HepG2 (cell line): ENCODE data around the gene TSGA10IP. TPM values are rescaled to one million over a fixed set of nuclear protein-coding genes. Genes with fewer than 3 reads are reported as not detected.

Source experiments
- ESRRA ChIP-seq: sonication (generic); formaldehyde crosslinking; IDR thresholded peaks from 2 replicates; pipeline ENCODE4 v1.5.1; 2020; ENCODE audit warnings: mild to moderate bottlenecking, low read depth, missing genetic modification reagents
- FOXM1 ChIP-seq: sonication (generic); formaldehyde crosslinking; IDR thresholded peaks from 2 replicates; pipeline ENCODE4 v1.5.0; 2020; ENCODE audit warnings: missing genetic modification reagents
- GLI4 ChIP-seq: sonication (generic); formaldehyde crosslinking; IDR thresholded peaks from 2 replicates; pipeline ENCODE4 v1.5.1; 2020; ENCODE audit warnings: missing genetic modification reagents, mild to moderate bottlenecking, moderate library complexity, borderline replicate concordance
- HOXA5 ChIP-seq: sonication (generic); formaldehyde crosslinking; IDR thresholded peaks from 2 replicates; pipeline ENCODE4 v1.4.0; 2020; ENCODE audit warnings: missing genetic modification reagents
- MED1 ChIP-seq: sonication (generic); formaldehyde crosslinking; IDR thresholded peaks from 2 replicates; pipeline ENCODE4 v1.4.0; 2020; ENCODE audit warnings: missing genetic modification reagents
- MIER2 ChIP-seq: IDR thresholded peaks from 2 replicates; pipeline ENCODE4 v1.6.1; 2016; ENCODE audit warnings: missing biosample characterization, missing genetic modification reagents
- MXD1 ChIP-seq: sonication (generic); formaldehyde crosslinking; IDR thresholded peaks from 2 replicates; pipeline ENCODE4 v1.4.0; 2020; ENCODE audit warnings: mild to moderate bottlenecking, missing genetic modification reagents
- PATZ1 ChIP-seq: sonication (generic); formaldehyde crosslinking; IDR thresholded peaks from 2 replicates; pipeline ENCODE4 v1.4.0; 2020; ENCODE audit warnings: missing genetic modification reagents
- PRDM10 ChIP-seq: sonication (generic); formaldehyde crosslinking; IDR thresholded peaks from 2 replicates; pipeline ENCODE4 v1.4.0; 2020; ENCODE audit warnings: low read depth, missing genetic modification reagents
- SAFB2 ChIP-seq: sonication (generic); formaldehyde crosslinking; IDR thresholded peaks from 2 replicates; pipeline ENCODE4 v1.5.1; 2020; ENCODE audit warnings: missing genetic modification reagents, low read depth, mild to moderate bottlenecking, borderline replicate concordance
- SNAPC4 ChIP-seq: sonication (generic); formaldehyde crosslinking; IDR thresholded peaks from 2 replicates; pipeline ENCODE4 v1.4.0; 2020; ENCODE audit warnings: mild to moderate bottlenecking, missing genetic modification reagents
- SYNCRIP ChIP-seq: fragments of 200-400 bp; formaldehyde crosslinking; IDR thresholded peaks from 2 replicates; pipeline ENCODE4 v1.6.1; 2018; ENCODE audit warnings: mild to moderate bottlenecking, low read depth, low read length; ENCODE audit not compliant: insufficient read depth
- TBL1XR1 ChIP-seq: fragments of 150-350 bp; IDR thresholded peaks from 2 replicates; pipeline ENCODE4 v1.6.1; 2014; ENCODE audit warnings: borderline replicate concordance, low read length; ENCODE audit not compliant: partially characterized antibody
- ZMAT3 ChIP-seq: sonication (generic); formaldehyde crosslinking; conservative IDR thresholded peaks from 2 replicates; pipeline ENCODE4 v1.7.0; 2021; ENCODE audit warnings: missing genetic modification reagents
- ZNF317 ChIP-seq: sonication (generic); formaldehyde crosslinking; IDR thresholded peaks from 2 replicates; pipeline ENCODE4 v1.5.0; 2020; ENCODE audit warnings: mild to moderate bottlenecking, missing genetic modification reagents
- ZNF547 ChIP-seq: sonication (generic); formaldehyde crosslinking; IDR thresholded peaks from 2 replicates; pipeline ENCODE4 v1.5.1; 2020; ENCODE audit warnings: mild to moderate bottlenecking, missing genetic modification reagents
- ZNF652 ChIP-seq: IDR thresholded peaks from 2 replicates; pipeline ENCODE4 v1.6.1; 2016; ENCODE audit warnings: low read depth, borderline replicate concordance
- ZNF773 ChIP-seq: sonication (generic); formaldehyde crosslinking; IDR thresholded peaks from 2 replicates; pipeline ENCODE4 v1.4.0; 2020; ENCODE audit warnings: missing genetic modification reagents, borderline replicate concordance
- ZNF775 ChIP-seq: sonication (generic); formaldehyde crosslinking; IDR thresholded peaks from 2 replicates; pipeline ENCODE4 v1.4.0; 2020; ENCODE audit warnings: missing genetic modification reagents, mild to moderate bottlenecking, moderate library complexity, borderline replicate concordance
- polyA plus RNA-seq, 8 experiments: library from polyadenylated mRNA; depleted of rRNA in 3 of 8; stranded (reverse) in 7 of 8; unstranded in 1 of 8; fragments of >200 nt; fragmentation: Illumina TruSeq in 4 of 8; extraction: Trizol in 4 of 8; gene quantifications; 2 replicates each; pipeline versions ENCODE4 v1.2.1 to v1.2.3, GENCODE V29; 2011 to 2016; ENCODE audit warnings: low read depth in 4 of 8, missing spikeins in 1 of 8, mixed read lengths in 1 of 8; ENCODE audit not compliant: insufficient read depth in 1 of 8
- total RNA-seq, 5 experiments: library from RNA; depleted of rRNA; stranded (reverse); fragments of >200 nt; fragmentation: Illumina TruSeq; extraction: Trizol; gene quantifications; 2 replicates each; pipeline ENCODE4 v1.2.3, GENCODE V29; 2016; ENCODE audit warnings: low read depth in 1 of 5

The TSGA10IP gene
- total and polyA plus RNA-seq, 2 of the 13 experiments (the other 11 are each of a cell fraction or from before 2014, with no cell fraction given): not detected

GRCh38 chr11:65919141-65919572 lies 26.1 kb upstream of the TSGA10IP start, which contains the start of gene DRAP1 (continued):
- no peak for TF ChIP-seq SNAPC4 (CRISPR knock-in tag)
- TF ChIP-seq ZNF773 (CRISPR knock-in tag): peak; percentile 87; the same call in 1 of the 2 replicates
- peak; percentile 95 for TF ChIP-seq PRDM10
- peak; percentile 86; the same call in 1 of the 2 replicates for TF ChIP-seq ZMAT3 (CRISPR knock-in tag)
- TF ChIP-seq TBL1XR1: peak; percentile 57
- no peak for TF ChIP-seq FOXM1 (CRISPR knock-in tag)
- 0 out of 2 replicates have a peak, but pooled peaks have one; percentile 9 for TF ChIP-seq MXD1 (CRISPR knock-in tag)
- TF ChIP-seq HOXA5 (CRISPR knock-in tag): peak; percentile 95
- TF ChIP-seq MIER2: peak; percentile 61; the same call in 1 of the 2 replicates
- TF ChIP-seq GLI4: 0 out of 2 replicates have a peak, but pooled peaks have one; percentile 32
- no peak for TF ChIP-seq SYNCRIP
- peak; percentile 80; the same call in 1 of the 2 replicates for TF ChIP-seq ESRRA (CRISPR knock-in tag)
- peak; percentile 52; the same call in 1 of the 2 replicates for TF ChIP-seq ZNF652 (CRISPR knock-in tag)
- TF ChIP-seq SAFB2 (CRISPR knock-in tag): no peak; the same call in 1 of the 2 replicates
- peak; percentile 78 for TF ChIP-seq MED1 (CRISPR knock-in tag)
- TF ChIP-seq ZNF547 (CRISPR knock-in tag): peak; percentile 57; the same call in 1 of the 2 replicates
- no peak for TF ChIP-seq ZNF775
- TF ChIP-seq PATZ1: peak; percentile 95
- no peak for TF ChIP-seq ZNF317 (CRISPR knock-in tag)
